Stimulated activated effector memory CD8-positive, alpha-beta T cell treated with anti-CD3 and anti-CD28 coated beads, Interleukin-12 subunit alpha, Interleukin-12 subunit beta, amount 100 ng/mL, for 72 hours (primary cell): Measurements from ENCODE around the gene PTPRN2.
"Not testable (repeated sequence)": the region's sequence is repeated elsewhere in the genome, so short reads cannot be mapped to it uniquely, and the experiment has no call there.

Source experiments
- ATAC-seq: fragments of 150-1000 bp; cut with Tn5 transposase; 2 replicates; pipeline ENCODE4 v1.10.0; 2021
- DNase-seq, 2 donors: peaks; one replicate each; pipeline ENCODE4 v3.0.0; 2021 to 2022; ENCODE audit warnings: low spot score in 2 of 2
- H3K27ac Mint-ChIP-seq: one replicate; pipeline ENCODE4 v1.8.0; 2022; ENCODE audit warnings: mild to moderate bottlenecking, mixed read lengths
- H3K36me3 Mint-ChIP-seq: one replicate; pipeline ENCODE4 v1.8.0; 2022; ENCODE audit warnings: mild to moderate bottlenecking, mixed read lengths
- H3K4me1 Mint-ChIP-seq: one replicate; pipeline ENCODE4 v1.8.0; 2022; ENCODE audit warnings: mixed read lengths
- H3K4me3 Mint-ChIP-seq: one replicate; pipeline ENCODE4 v1.8.0; 2022; ENCODE audit warnings: mild to moderate bottlenecking, mixed read lengths
- H3K9me3 Mint-ChIP-seq: one replicate; pipeline ENCODE4 v1.8.0; 2022; ENCODE audit warnings: mixed read lengths

Gene PTPRN2

DNA sequence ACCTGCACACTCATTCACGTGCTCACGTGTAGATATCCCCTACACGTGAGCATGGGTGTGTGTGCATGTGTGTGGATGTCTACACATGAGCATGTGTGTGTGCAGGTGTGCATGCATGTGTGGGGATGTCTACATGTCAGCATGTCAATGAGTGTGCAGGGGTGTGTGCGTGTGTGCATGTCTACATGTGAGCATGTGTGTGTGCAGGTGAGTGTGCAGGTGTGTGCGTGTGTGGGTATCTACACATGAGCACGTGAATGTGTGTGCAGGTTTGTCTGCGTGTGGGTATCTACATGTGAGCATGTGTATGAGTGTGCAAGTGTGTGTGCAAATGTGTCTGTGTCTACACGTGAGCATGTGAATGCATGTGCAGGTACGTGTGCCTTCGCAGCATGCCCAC lies 274.8 kb downstream of the PTPRN2 start:
- H3K9me3 Mint-ChIP-seq, result peaks cover 11% of the 10 kb centered on the region
- no peaks in the 10 kb centered on the region for H3K4me1 Mint-ChIP-seq
- no peaks in the 10 kb centered on the region for H3K36me3 Mint-ChIP-seq

DNA sequence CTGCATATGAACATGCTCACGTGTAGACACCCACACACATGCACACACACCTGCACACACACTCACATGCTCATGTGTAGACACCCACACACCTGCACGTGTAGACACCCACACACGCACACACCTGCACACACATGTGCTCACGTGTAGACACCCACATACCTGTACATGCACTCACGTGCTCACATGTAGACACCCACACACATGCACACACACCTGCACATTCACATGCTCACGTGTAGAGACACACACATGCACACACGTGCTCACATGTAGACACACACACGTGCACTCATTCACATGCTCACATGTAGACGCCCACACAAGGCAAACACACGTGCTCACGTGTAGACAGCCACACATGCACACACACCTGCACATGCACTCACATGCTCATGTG lies 275.8 kb downstream of the PTPRN2 start:
- H3K9me3 Mint-ChIP-seq, result peaks cover 19% of the 10 kb centered on the region

More for the DNA sequence above, 274.8 kb downstream of the PTPRN2 start:
- Mint-ChIP-seq H3K4me3 (no peak overlapping the region), H3K27ac (no peak overlapping the region)
- ATAC-seq (no peak), DNase-seq (no peak)

DNA sequence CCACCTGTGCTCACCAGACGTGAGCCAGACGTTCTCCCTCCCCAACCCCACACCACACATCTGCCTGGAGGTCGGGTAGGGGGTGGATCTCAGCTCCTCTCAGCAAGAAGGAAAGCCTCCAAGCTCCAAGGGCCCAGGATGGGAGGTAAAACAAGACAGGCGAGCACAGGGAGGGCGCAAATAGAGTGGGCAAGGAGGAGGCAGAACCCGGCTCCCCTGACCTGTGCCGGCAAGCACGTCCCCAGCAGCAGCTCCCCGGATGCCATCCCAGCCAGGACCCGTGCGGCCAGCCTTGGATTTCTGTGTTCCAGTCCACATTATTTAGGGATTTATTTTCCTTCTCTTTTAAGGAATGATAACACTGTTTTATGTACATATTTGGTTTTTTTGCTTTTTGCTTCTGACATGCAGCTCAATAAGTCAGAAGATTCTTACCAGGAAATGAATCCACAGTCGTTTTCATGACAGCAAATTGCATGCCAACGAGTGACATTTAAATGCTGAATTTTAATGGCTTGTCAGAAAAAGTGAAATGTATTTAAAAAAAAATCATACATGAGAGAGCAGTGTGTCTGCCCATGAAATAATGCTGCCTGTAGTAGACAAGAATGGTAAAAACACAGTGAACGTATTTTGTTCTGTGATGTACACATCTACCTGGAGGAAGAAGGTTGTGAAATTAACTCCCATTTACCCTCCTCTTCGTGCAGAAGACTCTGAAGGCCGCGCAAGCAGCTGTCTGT lies 276.5 kb downstream of the PTPRN2 start:
- Mint-ChIP-seq H3K36me3 (no peaks in the 10 kb centered on the region), H3K27ac (no peak overlapping the region), H3K4me1 (no peaks in the 10 kb centered on the region), H3K9me3 (peaks cover 22% of the 10 kb centered on the region), H3K4me3 (no peak overlapping the region)
- no peak for ATAC-seq
- DNase-seq, result no peak

More for the DNA sequence above, 275.8 kb downstream of the PTPRN2 start:
- no peaks in the 10 kb centered on the region for H3K36me3 Mint-ChIP-seq
- no peak overlapping the region for H3K4me3 Mint-ChIP-seq
- no peaks in the 10 kb centered on the region for H3K4me1 Mint-ChIP-seq
- no peak for ATAC-seq
- H3K27ac Mint-ChIP-seq, result no peak overlapping the region
- DNase-seq, result no peak

DNA sequence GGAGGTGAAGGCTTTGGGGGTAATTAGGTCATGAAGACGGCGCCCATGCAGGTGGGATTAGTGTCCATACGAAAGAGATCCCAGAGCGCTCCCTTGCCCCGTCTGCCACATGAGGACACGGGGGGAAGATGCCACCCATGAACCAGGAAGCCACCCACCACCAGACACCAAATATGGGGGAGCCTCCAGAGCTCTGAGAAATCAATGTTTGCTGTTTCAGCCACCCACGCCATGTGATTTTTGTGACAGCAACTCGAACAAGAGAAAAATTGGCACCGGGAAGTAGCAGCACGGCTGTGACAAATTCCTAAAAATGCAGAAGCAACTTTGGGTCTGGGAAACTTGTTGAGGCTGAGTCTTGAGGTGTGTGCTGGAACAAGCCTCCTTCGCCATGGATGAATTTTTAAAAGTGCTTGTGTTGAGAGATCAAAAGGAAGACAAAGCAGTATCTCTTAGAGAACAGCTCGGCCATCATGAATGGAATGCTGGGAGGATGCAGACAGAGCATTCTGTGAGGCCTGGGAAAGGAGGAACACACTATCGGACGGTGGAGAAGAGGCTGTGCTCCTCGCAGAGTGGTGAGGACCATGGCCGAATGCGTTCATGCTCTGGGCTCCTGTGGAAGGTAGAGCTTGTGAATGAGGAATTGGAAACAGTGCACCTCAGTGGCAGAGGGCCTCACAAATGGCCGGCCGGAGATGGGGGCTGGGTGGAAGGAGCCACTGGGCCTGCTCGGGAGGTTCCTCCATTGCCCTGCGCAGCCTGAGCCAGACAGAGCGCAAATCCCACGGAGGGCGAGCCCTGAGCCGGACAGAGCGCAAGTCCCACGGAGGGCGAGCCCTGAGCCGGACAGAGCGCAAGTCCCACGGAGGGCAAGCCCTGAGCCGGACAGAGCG lies 277.5 kb downstream of the PTPRN2 start:
- ATAC-seq (no peak), DNase-seq (no peak)
- Mint-ChIP-seq H3K36me3 (no peaks in the 10 kb centered on the region), H3K4me1 (no peaks in the 10 kb centered on the region), H3K27ac (no peak overlapping the region), H3K9me3 (peaks cover 22% of the 10 kb centered on the region), H3K4me3 (no peak overlapping the region)

DNA sequence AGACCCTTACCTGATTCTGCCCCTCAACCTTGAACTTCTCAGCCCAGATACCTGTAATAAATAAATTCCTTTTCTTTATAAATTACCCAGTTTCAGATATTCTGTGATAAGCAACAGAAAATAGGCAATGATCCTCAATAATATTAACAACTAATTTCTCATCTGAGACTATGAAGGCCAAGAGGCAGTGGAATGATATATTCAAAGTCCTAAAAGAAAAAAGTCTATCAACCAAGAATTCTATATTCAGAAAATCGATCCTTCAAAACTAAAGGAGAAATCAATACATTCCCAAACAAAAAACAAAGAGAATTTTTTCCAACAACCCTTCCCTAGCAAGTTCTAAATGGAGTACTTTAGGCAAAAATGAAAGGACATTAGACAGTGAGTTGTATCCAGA lies 279.6 kb downstream of the PTPRN2 start:
- ATAC-seq (no peak), DNase-seq (no peak)
- Mint-ChIP-seq H3K4me3 (no peak overlapping the region), H3K4me1 (no peaks in the 10 kb centered on the region), H3K36me3 (no peaks in the 10 kb centered on the region), H3K9me3 (peaks cover 22% of the 10 kb centered on the region), H3K27ac (no peak overlapping the region)

DNA sequence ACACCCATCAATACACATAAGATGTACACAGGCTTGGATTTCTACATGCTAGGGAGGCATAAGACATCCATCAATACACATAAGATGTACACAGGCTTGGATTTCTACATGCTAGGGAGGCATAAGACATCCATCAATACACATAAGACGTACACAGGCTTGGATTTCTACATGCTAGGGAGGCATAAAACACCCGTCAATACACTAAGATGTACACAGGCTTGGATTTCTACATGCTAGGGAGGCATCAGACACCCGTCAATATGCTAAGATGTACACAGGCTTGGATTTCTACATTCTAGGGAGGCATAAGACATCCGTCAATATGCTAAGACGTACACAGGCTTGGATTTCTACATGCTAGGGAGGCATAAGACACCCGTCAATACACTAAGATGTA lies 283.6 kb downstream of the PTPRN2 start:
- H3K4me3 Mint-ChIP-seq, ATAC-seq: not testable (repeated sequence)

DNA sequence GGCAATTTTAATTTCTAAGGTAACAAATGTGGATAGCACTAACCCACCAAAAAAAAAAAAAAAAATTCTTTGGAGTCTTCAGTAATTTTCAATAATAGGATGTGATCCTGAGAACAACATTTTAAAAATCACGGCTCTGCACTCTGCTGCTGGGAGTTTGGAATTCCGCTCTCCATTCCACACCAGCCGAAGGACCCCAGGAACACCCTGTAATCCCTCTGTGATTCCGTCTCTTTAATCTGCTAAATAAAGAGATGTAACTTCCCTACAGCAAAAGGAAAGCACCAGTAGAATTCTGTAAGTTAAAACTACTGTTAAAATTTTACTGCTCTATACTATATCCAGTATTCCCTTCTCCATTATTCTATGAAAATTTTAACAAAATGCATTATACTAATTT lies 284.5 kb downstream of the PTPRN2 start:
- H3K9me3 Mint-ChIP-seq, result peaks cover 13% of the 10 kb centered on the region
- no peaks in the 10 kb centered on the region for H3K36me3 Mint-ChIP-seq
- no peaks in the 10 kb centered on the region for H3K4me1 Mint-ChIP-seq
- H3K27ac Mint-ChIP-seq, result no peak overlapping the region
- ATAC-seq, result no peak
- no peak for DNase-seq
- H3K4me3 Mint-ChIP-seq, result no peak overlapping the region

More for the DNA sequence above, 283.6 kb downstream of the PTPRN2 start:
- not testable (repeated sequence) for H3K36me3 Mint-ChIP-seq, H3K27ac Mint-ChIP-seq, DNase-seq, H3K4me1 Mint-ChIP-seq
- peaks cover 13% of the 10 kb centered on the region for H3K9me3 Mint-ChIP-seq

DNA sequence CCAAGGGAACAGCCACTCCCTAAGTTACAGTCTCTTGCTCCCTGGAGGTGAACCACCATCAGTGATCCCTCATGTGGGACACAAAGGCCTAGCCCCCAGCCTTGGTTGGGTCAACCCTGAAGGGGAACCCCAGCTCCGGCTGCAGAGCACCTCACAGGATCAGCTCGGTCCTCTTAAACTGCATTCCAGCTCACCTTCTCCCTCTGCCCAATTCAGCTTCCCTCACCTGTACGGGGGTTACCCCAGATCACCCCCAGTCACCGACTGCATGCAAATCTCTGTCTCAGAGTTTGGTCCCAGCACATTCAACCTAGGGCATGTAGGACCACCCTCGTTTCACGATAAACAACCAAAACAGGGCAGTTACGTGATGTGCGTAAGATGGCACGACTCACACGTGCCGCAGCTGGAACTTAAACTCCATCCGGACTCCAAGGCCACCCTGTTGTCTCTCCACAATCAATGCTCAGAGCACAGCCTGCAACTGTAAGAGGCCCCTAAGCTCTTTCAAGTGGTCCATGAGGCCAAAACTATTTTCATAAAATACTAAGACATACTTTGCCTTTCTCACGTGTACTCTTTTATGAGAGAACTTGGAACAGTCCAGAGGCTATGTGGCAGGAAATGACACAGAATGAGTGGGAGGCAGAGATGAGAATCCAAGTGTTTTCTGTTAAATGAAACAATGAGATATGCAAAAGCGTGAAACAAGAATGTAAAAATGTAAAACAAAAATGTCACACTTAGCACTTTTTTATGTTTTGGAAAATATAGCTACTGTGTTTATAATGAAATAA lies 285.2 kb downstream of the PTPRN2 start:
- DNase-seq, result peak in 1 of 2 donors; percentile 25
- no peak for ATAC-seq

DNA sequence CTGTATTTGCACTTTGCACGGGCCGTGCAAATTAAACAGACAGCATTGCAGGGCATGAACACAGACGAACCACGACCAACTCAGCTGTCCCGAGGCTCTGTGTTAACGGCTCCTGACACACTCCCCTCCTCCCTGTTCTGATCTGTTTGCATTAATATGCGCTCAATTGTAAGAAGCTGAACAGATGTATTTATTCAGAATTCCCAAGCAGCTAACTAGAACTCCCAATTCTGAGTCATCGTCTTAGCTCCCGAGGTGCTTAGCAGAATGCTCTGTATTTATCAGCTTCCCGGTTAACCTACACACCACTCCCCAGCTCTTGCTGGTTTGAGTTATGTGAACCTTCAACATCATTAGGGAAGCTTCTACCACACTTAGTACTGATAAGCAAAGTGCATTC lies 286.4 kb downstream of the PTPRN2 start:
- ATAC-seq (no peak), DNase-seq (no peak)
- Mint-ChIP-seq H3K36me3 (no peaks in the 10 kb centered on the region), H3K9me3 (peaks cover under 1% of the 10 kb centered on the region), H3K4me1 (no peaks in the 10 kb centered on the region), H3K4me3 (no peak overlapping the region), H3K27ac (no peak overlapping the region)

More for the DNA sequence above, 285.2 kb downstream of the PTPRN2 start:
- no peak overlapping the region for H3K4me3 Mint-ChIP-seq
- no peaks in the 10 kb centered on the region for H3K4me1 Mint-ChIP-seq
- H3K27ac Mint-ChIP-seq, result no peak overlapping the region
- no peaks in the 10 kb centered on the region for H3K36me3 Mint-ChIP-seq
- peaks cover 8% of the 10 kb centered on the region for H3K9me3 Mint-ChIP-seq

DNA sequence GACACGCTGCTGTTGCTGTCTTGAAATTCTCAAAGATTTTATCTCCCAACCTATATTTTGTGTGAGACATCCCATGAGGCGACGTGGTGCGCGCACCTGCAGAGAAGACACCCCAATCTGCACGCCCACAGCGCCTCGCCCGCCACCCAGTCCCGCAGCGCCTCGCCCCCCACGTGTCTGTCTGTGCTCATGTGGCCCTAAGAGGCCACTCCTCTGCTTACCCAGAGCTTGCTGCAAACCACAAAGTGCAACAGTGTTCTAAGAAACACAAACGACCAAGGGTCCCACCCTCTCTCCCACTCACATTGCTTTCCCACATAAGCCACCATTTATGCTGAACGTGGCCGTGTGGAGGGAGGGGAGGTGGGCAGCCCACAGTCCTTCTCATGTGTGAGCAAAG lies 287.2 kb downstream of the PTPRN2 start:
- Mint-ChIP-seq H3K4me3 (no peak overlapping the region), H3K9me3 (no peaks in the 10 kb centered on the region), H3K36me3 (no peaks in the 10 kb centered on the region)

DNA sequence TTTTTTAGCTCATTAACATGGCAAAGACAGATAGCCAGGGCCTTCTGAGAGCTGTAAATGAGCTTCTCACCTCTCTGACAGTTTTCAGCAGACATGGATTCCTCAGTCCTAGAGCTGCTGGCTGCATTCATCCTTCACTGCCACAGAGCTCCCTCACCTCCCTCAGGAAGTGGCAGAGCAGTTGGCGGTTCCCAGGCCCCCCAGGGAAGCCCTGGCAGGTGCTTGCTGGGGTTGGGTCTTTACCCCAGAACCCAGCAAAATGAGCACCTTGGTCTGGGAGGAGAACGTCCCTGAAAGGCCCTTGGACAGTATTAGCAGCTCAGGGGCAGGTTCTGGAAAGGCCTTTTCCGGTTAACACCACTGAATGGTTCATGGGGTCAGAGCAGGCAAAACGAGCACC lies 288.0 kb downstream of the PTPRN2 start:
- no peak for DNase-seq
- ATAC-seq, result no peak
- no peaks in the 10 kb centered on the region for H3K9me3 Mint-ChIP-seq
- H3K4me3 Mint-ChIP-seq, result no peak overlapping the region
- no peaks in the 10 kb centered on the region for H3K36me3 Mint-ChIP-seq
- H3K27ac Mint-ChIP-seq, result no peak overlapping the region
- H3K4me1 Mint-ChIP-seq, result no peaks in the 10 kb centered on the region

More for the DNA sequence above, 287.2 kb downstream of the PTPRN2 start:
- no peak for ATAC-seq
- DNase-seq, result no peak
- Mint-ChIP-seq H3K4me1 (no peaks in the 10 kb centered on the region), H3K27ac (no peak overlapping the region)

DNA sequence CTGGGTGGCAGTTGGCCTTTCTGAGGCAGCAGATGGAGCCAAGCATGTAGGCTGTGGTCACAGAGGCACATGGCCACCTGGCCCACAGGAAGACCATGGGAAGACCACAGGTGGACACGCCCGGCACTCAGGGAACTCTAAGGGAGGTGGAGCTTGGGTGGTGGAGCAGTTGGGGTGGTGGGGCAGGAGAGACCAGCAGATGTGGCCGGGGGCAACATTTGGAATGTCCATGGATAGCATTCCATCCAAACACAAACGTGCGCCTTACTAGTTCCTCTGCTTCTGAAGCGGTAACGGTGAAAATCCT lies 290.9 kb downstream of the PTPRN2 start:
- no peaks in the 10 kb centered on the region for H3K9me3 Mint-ChIP-seq
- no peak for ATAC-seq
- DNase-seq, result peak in 1 of 2 donors; percentile 23
- H3K4me3 Mint-ChIP-seq, result no peak overlapping the region
- H3K36me3 Mint-ChIP-seq, result no peaks in the 10 kb centered on the region
- no peak overlapping the region for H3K27ac Mint-ChIP-seq
- no peaks in the 10 kb centered on the region for H3K4me1 Mint-ChIP-seq

DNA sequence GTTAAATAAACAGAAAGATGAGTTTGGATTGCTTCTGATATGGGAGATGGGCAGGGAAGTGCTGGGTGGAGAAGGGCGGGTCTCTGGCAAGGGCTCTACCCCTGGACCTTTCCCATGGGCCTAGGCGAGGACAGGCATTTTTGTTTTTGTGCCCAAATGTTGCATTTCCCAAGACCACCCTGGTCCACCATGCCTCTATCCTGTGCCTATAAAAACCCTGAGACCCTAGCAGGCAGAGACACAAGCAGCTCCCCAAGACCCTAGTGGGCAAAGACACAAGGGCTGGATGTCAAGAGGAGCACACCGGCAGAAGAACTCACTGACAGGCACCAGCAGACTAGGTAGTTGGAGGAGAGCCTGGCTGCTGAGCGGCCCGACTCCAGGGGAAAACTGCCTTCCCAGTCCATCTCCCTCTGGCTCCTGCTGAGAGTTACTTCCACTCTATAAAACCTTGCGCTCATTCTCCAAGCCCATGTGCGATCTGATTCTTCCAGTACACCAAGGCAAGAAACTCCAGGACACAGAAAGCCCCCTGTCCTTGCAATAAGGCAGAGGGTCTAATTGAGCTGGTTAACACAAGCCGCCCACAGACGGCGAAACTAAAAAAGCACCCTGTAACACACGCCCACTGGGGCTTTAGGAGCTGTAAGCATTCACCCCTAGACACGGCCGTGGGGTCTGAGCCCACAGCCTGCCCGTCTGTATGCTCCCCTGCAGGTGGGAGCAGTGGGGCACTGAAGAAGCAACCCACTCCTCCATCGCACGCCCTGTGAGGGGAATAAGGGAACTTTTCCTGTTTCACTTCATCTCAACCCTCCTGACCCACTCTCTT lies 291.4 kb downstream of the PTPRN2 start:
- Mint-ChIP-seq H3K4me3 (no peak overlapping the region), H3K9me3 (no peaks in the 10 kb centered on the region), H3K4me1 (no peaks in the 10 kb centered on the region), H3K27ac (no peak overlapping the region), H3K36me3 (no peaks in the 10 kb centered on the region)
- ATAC-seq, result no peak
- peak in 1 of 2 donors; percentile 20 for DNase-seq

DNA sequence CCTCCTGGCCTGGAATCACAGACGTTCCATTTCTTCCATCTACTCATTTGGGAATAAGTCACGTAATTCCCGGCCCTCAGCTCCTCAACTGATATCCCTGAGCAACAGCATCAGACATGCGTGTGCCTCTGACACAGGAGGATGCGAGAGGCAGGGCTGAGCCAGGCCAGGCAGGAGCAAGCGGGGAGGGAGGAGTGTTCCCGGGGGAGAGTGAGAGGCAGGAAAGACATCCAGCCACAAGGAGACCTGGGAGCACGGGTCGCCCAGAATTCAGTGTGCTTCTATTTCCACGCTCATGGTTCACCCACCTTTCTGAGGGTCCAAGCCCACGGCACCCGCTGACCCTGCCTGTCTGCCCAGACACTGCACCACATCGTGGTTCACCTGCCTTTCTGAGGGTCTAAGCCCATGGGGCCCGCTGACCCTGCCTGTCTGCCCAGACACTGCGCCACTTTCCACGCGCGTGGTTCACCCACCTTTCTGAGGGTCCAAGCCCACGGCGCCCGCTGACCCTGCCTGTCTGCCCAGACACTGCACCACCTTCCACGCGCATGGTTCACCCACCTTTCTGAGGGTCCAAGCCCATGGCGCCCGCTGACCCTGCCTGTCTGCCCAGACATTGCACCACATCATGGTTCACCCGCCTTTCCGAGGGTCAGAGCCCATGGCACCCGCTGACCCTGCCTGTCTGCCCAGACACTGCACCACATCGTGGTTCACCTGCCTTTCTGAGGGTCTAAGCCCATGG lies 293.0 kb downstream of the PTPRN2 start:
- not testable (repeated sequence) for DNase-seq, H3K27ac Mint-ChIP-seq, ATAC-seq, H3K36me3 Mint-ChIP-seq, H3K4me3 Mint-ChIP-seq, H3K4me1 Mint-ChIP-seq, H3K9me3 Mint-ChIP-seq
